HepG2 (cell line): ENCODE measurements around the gene N4BP2L1.

Experiments
- EED ChIP-seq: sonication (generic); formaldehyde crosslinking; IDR thresholded peaks from 2 replicates; pipeline ENCODE4 v1.5.0; 2020; ENCODE audit warnings: mild to moderate bottlenecking, missing genetic modification reagents
- GABPB1 ChIP-seq: IDR thresholded peaks from 2 replicates; pipeline ENCODE4 v1.6.1; 2016; ENCODE audit warnings: mild to moderate bottlenecking, missing genetic modification reagents, moderate library complexity, missing compliant biosample characterization
- HNRNPH1 ChIP-seq: fragments of 200-400 bp; formaldehyde crosslinking; optimal IDR thresholded peaks from 2 replicates; pipeline ENCODE3; 2017; ENCODE audit warnings: mild to moderate bottlenecking, low read depth, low read length
- KDM5A ChIP-seq: fragments of 200-600 bp; sonication (generic); IDR thresholded peaks from 2 replicates; pipeline ENCODE4 v1.7.0; 2018; ENCODE audit warnings: antibody characterized with exemption, mild to moderate bottlenecking, low read length, borderline replicate concordance
- MAFF ChIP-seq: IDR thresholded peaks from 2 replicates; pipeline ENCODE4 v1.6.1; 2011; ENCODE audit warnings: low read depth, low read length, improper control_type of control experiment
- NFIC ChIP-seq: IDR thresholded peaks from 2 replicates; pipeline ENCODE4 v1.6.1; 2012; ENCODE audit warnings: mild to moderate bottlenecking, low read length, inconsistent platforms
- NR2C2 ChIP-seq: sonication (generic); formaldehyde crosslinking; IDR thresholded peaks from 2 replicates; pipeline ENCODE4 v1.4.0; 2020; ENCODE audit warnings: missing genetic modification reagents, mild to moderate bottlenecking, moderate library complexity, borderline replicate concordance
- POLR2A ChIP-seq, 2 experiments: IDR thresholded peaks; 2 replicates each; pipeline ENCODE4 v1.6.1; 2011; ENCODE audit warnings: low read depth in 2 of 2, low read length in 2 of 2, mild to moderate bottlenecking in 1 of 2, moderate library complexity in 1 of 2; ENCODE audit not compliant: insufficient read depth in 1 of 2
- XRCC5 ChIP-seq: fragments of 200-400 bp; formaldehyde crosslinking; optimal IDR thresholded peaks from 2 replicates; pipeline ENCODE3; 2017; ENCODE audit warnings: mild to moderate bottlenecking, low read length
- ZNF264 ChIP-seq: sonication (generic); formaldehyde crosslinking; IDR thresholded peaks from 2 replicates; pipeline ENCODE4 v1.4.0; 2020; ENCODE audit warnings: missing genetic modification reagents
- ZNF350 ChIP-seq: sonication (generic); formaldehyde crosslinking; IDR thresholded peaks from 2 replicates; pipeline ENCODE4 v1.4.0; 2020; ENCODE audit warnings: mild to moderate bottlenecking, low read depth, missing genetic modification reagents, borderline replicate concordance
- ZSCAN30 ChIP-seq: sonication (generic); formaldehyde crosslinking; IDR thresholded peaks from 2 replicates; pipeline ENCODE4 v1.5.0; 2020; ENCODE audit warnings: mild to moderate bottlenecking, missing genetic modification reagents

DNA sequence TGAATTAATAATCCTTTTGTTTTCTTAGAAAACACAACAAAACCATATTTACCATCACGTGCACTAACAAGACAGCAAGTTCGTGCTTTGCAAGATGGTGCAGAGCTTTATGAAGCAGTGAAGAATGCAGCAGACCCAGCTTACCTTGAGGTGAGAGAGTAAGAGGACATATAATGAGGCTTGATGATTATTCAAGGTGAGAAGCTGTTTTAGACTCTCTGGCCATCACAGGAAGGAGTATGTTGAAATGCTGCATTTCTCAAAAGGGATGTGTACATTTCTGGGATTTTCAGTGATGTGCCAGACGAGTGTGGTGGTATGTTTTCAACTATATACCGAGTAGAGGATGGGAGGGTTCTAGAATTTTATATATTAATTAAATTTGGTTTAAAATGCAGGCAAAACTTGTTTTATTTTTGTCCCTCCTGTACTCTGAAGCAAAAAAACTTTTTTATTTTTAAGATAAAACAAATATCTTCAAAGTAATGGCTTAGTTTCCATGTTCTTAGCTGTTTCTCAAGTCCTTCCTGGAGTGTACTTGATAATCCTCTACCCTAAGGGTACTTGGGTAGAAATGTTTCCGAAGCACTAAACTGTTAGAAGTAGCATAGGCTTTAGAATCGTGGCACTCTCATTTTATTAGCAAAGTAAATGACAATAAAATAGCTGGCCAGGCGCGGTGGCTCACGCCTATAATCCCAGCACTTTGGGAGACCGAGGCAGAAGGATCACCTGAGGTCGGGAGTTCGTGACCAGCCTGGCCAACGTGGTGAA, 51.1 kb downstream of the N4BP2L1 start:
- no peak for TF ChIP-seq ZNF264 (CRISPR knock-in tag)
- TF ChIP-seq NFIC, result no peak
- TF ChIP-seq HNRNPH1, result no peak
- TF ChIP-seq GABPB1 (CRISPR knock-in tag), result no peak
- no peak for TF ChIP-seq XRCC5
- TF ChIP-seq MAFF, result no peak
- no peak for TF ChIP-seq EED (CRISPR knock-in tag)
- no peak for TF ChIP-seq KDM5A
- no peak for TF ChIP-seq ZSCAN30 (CRISPR knock-in tag)
- no peak for TF ChIP-seq NR2C2
- no peak for TF ChIP-seq ZNF350 (CRISPR knock-in tag)
- no peak for TF ChIP-seq POLR2A (IDR thresholded peaks at IDR 0.05; ENCODE audit: insufficient read depth in 1 of 2, low read depth in 2 of 2, low read length in 2 of 2)
